HG03064 (cell line): ENCODE data around the gene LZTFL1.
"Not testable (repeated sequence)": the region's sequence is repeated elsewhere in the genome, so short reads cannot be mapped to it uniquely, and the experiment has no call there.

Source experiments
- ATAC-seq: cut with Tn5 transposase; IDR thresholded peaks from one replicate; pipeline ENCODE4 v1.9.1; 2021; ENCODE audit warnings: low read depth; ENCODE audit not compliant: unreplicated experiment

Gene LZTFL1

DNA sequence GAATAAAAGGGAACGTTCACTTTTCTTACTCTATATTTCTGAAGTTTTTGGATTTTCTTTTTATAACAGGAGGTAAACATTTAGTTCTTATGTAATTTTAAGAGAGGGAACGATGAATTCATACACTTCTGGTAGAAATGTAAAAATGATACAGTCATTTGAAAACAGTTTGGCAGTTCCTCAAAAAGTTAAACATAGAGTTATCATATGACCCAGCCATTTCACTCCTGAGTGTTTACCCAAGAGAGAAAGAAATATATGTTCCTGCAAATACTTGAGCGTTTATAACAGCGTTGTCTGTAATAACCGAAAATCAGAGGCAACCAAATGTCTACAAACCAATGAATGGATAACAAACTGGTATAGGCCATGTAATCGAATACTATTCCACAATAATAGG, 23.6 kb upstream of the LZTFL1 start:
- no peak for ATAC-seq

GRCh38 chr3:45864760-45865519, 23.0 kb upstream of the LZTFL1 start:
- ATAC-seq = peak; percentile 66

DNA sequence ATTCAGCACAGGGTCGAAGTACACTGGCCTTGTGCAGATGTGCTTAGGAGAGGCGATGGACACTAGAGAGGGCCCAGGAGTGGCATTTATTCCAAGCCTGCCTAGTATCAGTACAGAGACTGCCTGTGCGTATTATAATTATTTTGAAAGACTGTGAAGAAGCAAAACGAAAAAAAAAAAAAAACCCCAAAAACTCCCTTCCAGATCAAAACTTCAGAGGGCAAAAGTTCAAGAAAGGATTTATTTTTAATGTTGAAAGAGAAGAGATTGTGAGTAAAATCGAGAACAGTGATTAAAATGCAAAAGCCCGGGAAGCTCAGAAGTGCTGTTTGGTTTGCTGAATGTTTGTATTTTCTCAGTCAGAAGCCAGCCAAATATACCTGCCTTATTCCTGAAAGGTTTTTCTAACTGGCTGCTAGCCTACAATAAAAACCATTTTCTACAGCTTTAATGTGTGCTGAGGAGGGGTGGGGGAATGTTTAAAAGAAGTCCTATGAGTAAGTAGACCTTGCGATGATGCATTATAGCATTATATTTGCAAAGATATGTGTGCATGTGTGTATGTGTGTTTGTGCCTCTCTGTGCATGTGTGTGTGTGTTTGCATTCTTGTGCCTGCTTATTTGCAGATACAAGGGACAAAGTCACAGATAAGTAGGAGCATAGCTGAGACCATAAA, 19.3 kb upstream of the LZTFL1 start:
- no peak for ATAC-seq

DNA sequence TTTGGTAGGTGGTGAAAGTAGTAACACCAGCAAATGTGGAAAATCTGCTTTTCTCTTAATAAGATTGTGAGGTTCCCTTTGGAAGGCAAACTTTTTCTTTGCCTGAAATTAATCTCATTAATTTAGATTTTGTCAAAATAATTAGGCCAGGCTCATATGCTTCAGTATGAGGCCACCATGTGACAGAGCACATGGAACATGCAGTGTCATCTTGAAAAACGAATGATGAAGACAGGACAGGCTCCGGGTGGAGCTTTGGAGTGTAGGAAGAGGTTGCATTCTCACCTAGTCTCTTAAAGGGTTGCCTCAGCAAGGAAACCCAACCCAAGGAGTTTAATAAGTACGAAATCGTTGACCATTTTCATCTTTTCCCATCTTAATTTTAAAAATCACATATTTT, 18.6 kb upstream of the LZTFL1 start:
- no peak for ATAC-seq

GRCh38 chr3:45858809-45859543, 17.1 kb upstream of the LZTFL1 start:
- ATAC-seq = no peak

- not testable (repeated sequence) for ATAC-seq
These were observed 15.1 kb upstream of the LZTFL1 start for GRCh38 chr3:45857024-45857423.

DNA sequence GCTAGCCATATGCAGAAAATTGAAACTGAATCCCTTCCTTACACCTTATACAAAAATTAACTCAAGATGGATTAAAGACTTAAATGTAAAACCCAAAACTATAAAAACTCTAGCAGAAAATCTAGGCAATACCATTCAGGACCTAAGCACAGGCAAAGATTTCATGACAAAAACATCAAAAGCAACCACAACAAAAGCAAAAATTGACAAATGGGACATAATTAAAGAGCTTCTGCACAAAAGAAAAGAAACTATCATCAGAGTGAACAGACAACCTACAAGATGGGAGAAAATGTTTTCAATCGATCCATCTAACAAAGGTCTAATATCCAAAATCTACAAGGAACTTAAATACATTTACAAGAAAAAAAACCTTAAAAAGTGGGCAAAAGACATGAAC, 14.4 kb upstream of the LZTFL1 start:
- not testable (repeated sequence) for ATAC-seq

GRCh38 chr3:45852828-45853227, 10.9 kb upstream of the LZTFL1 start:
- ATAC-seq = no peak

DNA sequence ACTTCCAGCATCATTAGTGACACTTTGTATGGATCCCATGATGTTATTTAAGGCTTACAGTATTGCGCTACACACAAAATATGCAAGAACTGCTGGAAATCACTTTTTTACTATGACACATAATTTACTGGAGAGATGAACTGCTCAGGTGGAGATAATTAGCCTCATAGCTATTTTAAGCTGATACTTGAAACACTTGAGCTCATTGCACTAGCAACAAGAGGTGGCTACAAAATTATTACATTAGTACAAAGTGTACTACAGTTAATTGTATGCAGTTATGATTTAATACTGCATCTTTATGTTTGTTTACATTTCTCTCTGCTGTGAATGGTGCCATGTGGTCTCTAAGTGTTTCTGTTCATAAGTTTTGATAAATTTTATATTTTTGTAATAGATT, 6.5 kb upstream of the LZTFL1 start:
- no peak for ATAC-seq

- no peak for ATAC-seq
These were observed 2.7 kb upstream of the LZTFL1 start for GRCh38 chr3:45844616-45845015.

- no peak for ATAC-seq
These were observed 1.1 kb upstream of the LZTFL1 start for GRCh38 chr3:45842851-45843625.

- ATAC-seq = no peak
These were observed 531 bp downstream of the LZTFL1 start for GRCh38 chr3:45841420-45841756.

DNA sequence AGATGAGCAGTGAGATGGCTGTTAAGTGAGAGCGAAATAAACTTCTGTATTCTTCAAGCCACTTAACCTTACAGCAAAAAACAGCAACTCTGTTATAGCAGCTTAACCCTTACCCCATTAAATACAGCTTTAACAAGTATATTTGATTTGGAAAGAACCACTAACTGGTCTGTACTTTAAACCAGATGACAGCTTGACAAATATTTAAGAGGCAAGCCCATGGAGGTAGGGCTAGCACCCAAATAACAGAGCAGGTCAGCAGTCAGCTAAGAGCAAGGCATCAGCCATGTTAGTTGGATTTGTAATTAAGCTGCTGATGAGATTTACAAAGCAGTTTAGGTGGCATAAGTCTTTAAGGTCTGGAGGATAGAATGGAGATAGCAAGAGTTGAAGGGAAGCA, 3.5 kb downstream of the LZTFL1 start:
- no peak for ATAC-seq

DNA sequence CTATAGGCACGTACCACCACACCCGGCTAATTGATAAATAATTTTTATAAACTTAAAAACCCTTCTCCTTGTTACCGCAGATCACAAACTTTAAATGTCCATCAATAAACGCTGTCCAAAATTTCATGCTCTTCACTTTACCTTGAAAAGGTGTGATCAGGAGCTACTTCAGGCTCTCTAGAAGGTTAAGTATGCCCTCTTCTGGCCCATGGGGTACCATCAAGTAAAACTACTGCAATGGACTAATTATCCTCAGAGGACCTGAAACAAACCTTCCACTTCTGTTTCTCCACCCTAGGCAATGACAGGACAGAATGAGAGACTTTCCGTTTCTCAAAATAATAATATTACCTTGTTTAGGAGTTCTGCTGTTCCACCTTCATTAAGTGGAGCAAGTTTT, 9.2 kb downstream of the LZTFL1 start:
- ATAC-seq = no peak

GRCh38 chr3:45830121-45830520, 11.8 kb downstream of the LZTFL1 start:
- ATAC-seq = no peak

- no peak for ATAC-seq
These were observed 15.0 kb downstream of the LZTFL1 start for GRCh38 chr3:45826908-45827307.

- no peak for ATAC-seq
These were observed 15.6 kb downstream of the LZTFL1 start for GRCh38 chr3:45826321-45826720.

DNA sequence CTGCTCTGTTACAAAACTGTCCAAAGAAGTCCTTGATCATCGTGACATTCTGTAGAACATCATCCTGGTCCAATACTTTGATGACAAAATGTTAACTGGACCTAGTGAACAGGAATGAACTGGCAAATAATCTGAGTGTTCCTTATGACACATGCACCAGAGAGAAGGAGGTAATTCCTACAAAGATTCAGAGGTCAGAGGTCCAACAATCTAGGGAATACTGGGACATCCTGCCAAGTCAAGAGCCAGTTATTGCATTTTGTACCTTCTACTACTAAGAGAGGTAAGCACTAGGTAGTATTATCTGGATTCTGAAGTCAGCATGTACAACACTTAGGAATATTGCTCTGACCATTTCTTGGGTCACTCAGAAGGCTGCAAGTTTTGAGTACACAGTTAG, 20.8 kb downstream of the LZTFL1 start:
- no peak for ATAC-seq

DNA sequence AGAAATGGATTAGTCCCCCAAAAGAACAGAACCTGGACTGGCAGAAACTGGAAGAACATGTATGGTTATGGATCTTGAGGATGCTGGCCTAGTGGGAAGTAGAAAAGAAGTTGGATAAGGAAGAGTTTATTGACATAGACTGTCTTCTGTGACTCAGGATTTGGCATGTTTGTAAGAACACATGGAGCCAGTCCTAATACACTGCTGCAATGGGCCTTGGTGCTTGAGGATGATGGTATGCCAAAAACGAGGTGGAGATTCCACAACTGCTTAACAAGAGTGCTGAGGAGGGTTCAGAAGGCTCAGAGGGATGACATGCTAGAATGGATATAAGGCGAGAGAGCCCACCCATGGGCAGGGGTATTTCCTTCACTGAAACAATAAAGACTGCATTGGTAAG, 22.4 kb downstream of the LZTFL1 start:
- no peak for ATAC-seq

GRCh38 chr3:45817831-45818522, 23.9 kb downstream of the LZTFL1 start:
- ATAC-seq = no peak
